ENCODE measurements around the gene MPHOSPH8.

MPHOSPH8 gene

DNA sequence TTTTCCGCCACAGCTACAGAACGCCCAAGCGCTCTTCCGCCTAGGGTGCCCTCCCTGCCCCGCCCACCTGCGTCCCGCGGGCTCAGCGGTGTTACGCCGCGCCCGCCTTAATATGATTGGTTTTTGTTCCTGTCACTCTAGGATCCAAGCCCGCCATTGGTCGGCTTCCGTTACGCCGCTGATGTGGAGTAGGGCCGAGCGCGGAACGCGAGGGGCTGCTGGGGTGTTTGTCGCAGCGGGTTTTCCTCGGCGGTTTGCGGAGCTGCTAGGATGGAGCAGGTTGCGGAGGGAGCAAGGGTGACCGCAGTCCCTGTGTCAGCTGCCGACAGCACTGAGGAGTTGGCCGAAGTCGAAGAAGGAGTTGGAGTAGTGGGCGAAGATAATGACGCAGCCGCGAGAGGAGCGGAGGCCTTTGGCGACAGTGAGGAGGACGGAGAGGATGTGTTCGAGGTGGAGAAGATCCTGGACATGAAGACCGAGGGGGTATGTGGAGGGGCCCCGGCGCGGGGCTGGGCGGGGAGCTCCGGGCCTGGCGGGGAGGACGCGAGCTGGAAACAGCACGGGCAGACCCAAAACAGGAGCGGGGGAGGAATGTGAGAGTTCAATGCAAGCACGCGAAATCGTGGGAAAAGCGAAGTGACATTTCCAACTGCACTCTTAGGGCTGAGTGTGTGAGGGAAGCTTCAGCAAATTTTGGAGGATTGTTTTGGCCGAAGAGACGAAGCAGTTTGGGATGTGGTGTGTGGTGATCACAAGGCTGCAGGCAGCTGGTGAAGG lies at the start of gene MPHOSPH8:
Gene MPHOSPH8 (plus strand): TSS at position 181 of the 777 bp plus-strand sequence. CDS start 90 bp downstream, at position 271.
- H3K27ac ChIP-seq (ENCODE audit: low read depth, low read length): peak within 1 kb of the TSS; percentile 96
- H3K4me1 ChIP-seq (ENCODE audit: control insufficient read depth, insufficient read depth, low read length): peaks cover 8% of the 10 kb centered on the region
- peak within 1 kb of the TSS; percentile 85 for H3K4me3 ChIP-seq (ENCODE audit: low read length)
- no peaks in the 10 kb centered on the region for H3K27me3 ChIP-seq (ENCODE audit: control insufficient read depth, insufficient read depth, low read length)
- peak within 1 kb of the TSS; percentile 95 for H3K9ac ChIP-seq (ENCODE audit: low read length)
- H3K36me3 ChIP-seq (ENCODE audit: control insufficient read depth, insufficient read depth, low read length): no peaks in the 10 kb centered on the region

DNA sequence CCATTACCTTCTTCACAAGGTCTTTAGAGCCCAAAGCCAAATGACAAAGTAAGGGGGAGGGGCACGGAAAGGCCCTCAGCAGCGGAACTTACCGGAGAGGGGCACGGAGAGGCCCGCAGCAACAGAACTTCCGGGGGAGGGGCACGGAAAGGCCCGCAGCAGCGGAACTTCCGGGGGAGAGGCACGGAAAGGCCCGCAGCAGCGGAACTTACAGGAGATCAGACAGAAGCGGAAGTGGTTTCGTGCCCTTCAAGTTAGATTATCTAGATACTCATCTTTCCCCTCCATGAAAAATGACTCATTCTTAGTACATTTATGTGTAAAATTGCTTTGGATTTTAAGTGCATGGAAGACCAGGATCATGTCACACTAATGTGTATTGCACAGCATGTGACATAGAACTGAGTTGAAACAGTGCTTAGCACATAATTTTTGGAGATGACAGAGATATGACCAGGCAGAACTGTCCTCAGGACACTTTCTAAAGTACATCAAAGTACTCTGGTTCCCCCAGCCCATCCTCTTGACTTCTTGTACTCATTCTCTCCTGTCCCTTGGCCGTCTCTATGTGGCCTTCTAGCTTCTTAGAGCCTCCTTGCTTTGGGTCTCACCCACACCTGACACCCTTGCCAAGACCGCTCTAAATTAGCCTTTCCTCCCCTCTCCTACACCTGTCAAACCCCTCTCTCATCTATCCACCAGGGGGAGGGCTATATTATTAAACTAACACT lies 46.4 kb upstream of the MPHOSPH8 start:
- Histone ChIP-seq H3K27me3 (ENCODE audit: control insufficient read depth, insufficient read depth, low read length) (no peaks in the 10 kb centered on the region), H3K9ac (ENCODE audit: low read length) (no peak overlapping the region), H3K27ac (ENCODE audit: low read depth, low read length) (no peak overlapping the region), H3K36me3 (ENCODE audit: control insufficient read depth, insufficient read depth, low read length) (no peaks in the 10 kb centered on the region), H3K4me3 (ENCODE audit: low read length) (peak overlapping the region; percentile 48), H3K4me1 (ENCODE audit: control insufficient read depth, insufficient read depth, low read length) (no peaks in the 10 kb centered on the region)

GRCh38 chr13:19587635-19588300 lies 45.7 kb upstream of the MPHOSPH8 start:
- Histone ChIP-seq H3K4me1 (ENCODE audit: control insufficient read depth, insufficient read depth, low read length) (no peaks in the 10 kb centered on the region), H3K4me3 (ENCODE audit: low read length) (no peak overlapping the region), H3K27me3 (ENCODE audit: control insufficient read depth, insufficient read depth, low read length) (no peaks in the 10 kb centered on the region), H3K27ac (ENCODE audit: low read depth, low read length) (no peak overlapping the region), H3K9ac (ENCODE audit: low read length) (peak overlapping the region; percentile 10), H3K36me3 (ENCODE audit: control insufficient read depth, insufficient read depth, low read length) (no peaks in the 10 kb centered on the region)

- Histone ChIP-seq H3K36me3 (ENCODE audit: control insufficient read depth, insufficient read depth, low read length) (no peaks in the 10 kb centered on the region), H3K9ac (ENCODE audit: low read length) (no peak overlapping the region), H3K4me3 (ENCODE audit: low read length) (no peak overlapping the region), H3K4me1 (ENCODE audit: control insufficient read depth, insufficient read depth, low read length) (no peaks in the 10 kb centered on the region), H3K27me3 (ENCODE audit: control insufficient read depth, insufficient read depth, low read length) (no peaks in the 10 kb centered on the region), H3K27ac (ENCODE audit: low read depth, low read length) (no peak overlapping the region)
These were observed 44.1 kb upstream of the MPHOSPH8 start for GRCh38 chr13:19589312-19589711.

GRCh38 chr13:19590423-19590822 lies 43.0 kb upstream of the MPHOSPH8 start:
- Histone ChIP-seq H3K9ac (ENCODE audit: low read length) (no peak overlapping the region), H3K4me1 (ENCODE audit: control insufficient read depth, insufficient read depth, low read length) (no peaks in the 10 kb centered on the region), H3K4me3 (ENCODE audit: low read length) (no peak overlapping the region), H3K27ac (ENCODE audit: low read depth, low read length) (no peak overlapping the region), H3K27me3 (ENCODE audit: control insufficient read depth, insufficient read depth, low read length) (no peaks in the 10 kb centered on the region), H3K36me3 (ENCODE audit: control insufficient read depth, insufficient read depth, low read length) (no peaks in the 10 kb centered on the region)

GRCh38 chr13:19591864-19592263 lies 41.6 kb upstream of the MPHOSPH8 start:
- H3K4me3 ChIP-seq (ENCODE audit: low read length): no peak overlapping the region
- no peak overlapping the region for H3K9ac ChIP-seq (ENCODE audit: low read length)
- H3K27me3 ChIP-seq (ENCODE audit: control insufficient read depth, insufficient read depth, low read length): no peaks in the 10 kb centered on the region

DNA sequence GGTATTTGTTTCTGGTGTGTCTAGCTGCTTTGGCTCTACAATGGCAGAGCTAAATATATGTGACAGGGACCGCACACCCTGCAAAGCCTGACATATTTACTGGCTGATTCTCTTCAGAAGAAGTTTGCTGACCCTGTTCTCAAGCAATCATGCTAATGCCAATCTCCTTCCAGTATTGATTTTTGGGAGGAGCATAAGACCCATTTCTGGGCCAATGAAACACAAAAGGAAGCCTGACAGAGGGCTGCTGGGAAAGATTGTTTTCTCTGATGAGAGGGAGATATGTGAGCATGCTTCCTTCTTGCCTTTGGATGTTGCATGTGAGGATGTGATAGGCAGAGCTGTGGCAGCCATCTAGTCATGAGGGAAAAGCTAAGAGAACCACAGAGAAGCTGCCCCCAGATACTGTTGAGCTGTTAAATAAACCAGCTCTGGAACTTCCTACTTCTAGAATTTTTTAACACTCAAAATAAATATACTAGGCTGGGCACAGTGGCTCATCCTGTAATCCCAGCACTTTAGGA lies 40.7 kb upstream of the MPHOSPH8 start:
- H3K27me3 ChIP-seq (ENCODE audit: control insufficient read depth, insufficient read depth, low read length): no peaks in the 10 kb centered on the region
- no peaks in the 10 kb centered on the region for H3K4me1 ChIP-seq (ENCODE audit: control insufficient read depth, insufficient read depth, low read length)
- no peak overlapping the region for H3K9ac ChIP-seq (ENCODE audit: low read length)

More at GRCh38 chr13:19591864-19592263, 41.6 kb upstream of the MPHOSPH8 start:
- Histone ChIP-seq H3K27ac (ENCODE audit: low read depth, low read length) (no peak overlapping the region), H3K36me3 (ENCODE audit: control insufficient read depth, insufficient read depth, low read length) (no peaks in the 10 kb centered on the region), H3K4me1 (ENCODE audit: control insufficient read depth, insufficient read depth, low read length) (no peaks in the 10 kb centered on the region)

GRCh38 chr13:19596086-19596485 lies 37.4 kb upstream of the MPHOSPH8 start:
- Histone ChIP-seq H3K4me1 (ENCODE audit: control insufficient read depth, insufficient read depth, low read length) (no peaks in the 10 kb centered on the region), H3K4me3 (ENCODE audit: low read length) (no peak overlapping the region)

More for the DNA sequence above, 40.7 kb upstream of the MPHOSPH8 start:
- Histone ChIP-seq H3K4me3 (ENCODE audit: low read length) (no peak overlapping the region), H3K27ac (ENCODE audit: low read depth, low read length) (no peak overlapping the region), H3K36me3 (ENCODE audit: control insufficient read depth, insufficient read depth, low read length) (no peaks in the 10 kb centered on the region)

GRCh38 chr13:19596960-19597361 lies 36.5 kb upstream of the MPHOSPH8 start:
- Histone ChIP-seq H3K27ac (ENCODE audit: low read depth, low read length) (no peak overlapping the region), H3K27me3 (ENCODE audit: control insufficient read depth, insufficient read depth, low read length) (no peaks in the 10 kb centered on the region), H3K4me3 (ENCODE audit: low read length) (no peak overlapping the region), H3K4me1 (ENCODE audit: control insufficient read depth, insufficient read depth, low read length) (no peaks in the 10 kb centered on the region), H3K36me3 (ENCODE audit: control insufficient read depth, insufficient read depth, low read length) (no peaks in the 10 kb centered on the region), H3K9ac (ENCODE audit: low read length) (no peak overlapping the region)

More at GRCh38 chr13:19596086-19596485, 37.4 kb upstream of the MPHOSPH8 start:
- no peaks in the 10 kb centered on the region for H3K27me3 ChIP-seq (ENCODE audit: control insufficient read depth, insufficient read depth, low read length)
- H3K9ac ChIP-seq (ENCODE audit: low read length): no peak overlapping the region
- H3K36me3 ChIP-seq (ENCODE audit: control insufficient read depth, insufficient read depth, low read length): no peaks in the 10 kb centered on the region
- no peak overlapping the region for H3K27ac ChIP-seq (ENCODE audit: low read depth, low read length)

DNA sequence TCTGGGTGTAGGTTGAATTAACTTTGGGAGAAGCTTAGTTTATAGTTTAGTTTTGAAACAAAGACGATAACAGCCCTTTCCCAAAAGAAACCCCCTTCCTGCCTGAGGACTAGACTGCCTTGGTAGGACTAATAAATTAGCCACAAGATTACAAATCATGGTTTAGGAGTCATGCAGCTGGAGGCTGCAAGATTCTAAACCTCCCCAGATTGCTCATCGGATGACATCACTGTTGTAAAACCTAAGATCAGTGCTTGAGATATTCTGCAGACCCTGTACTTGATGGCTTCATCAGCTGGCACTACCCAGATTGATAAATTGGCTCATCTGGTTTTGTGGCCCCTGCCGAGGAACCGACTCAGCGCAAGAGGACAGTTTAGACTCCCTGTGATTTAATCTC lies 35.9 kb upstream of the MPHOSPH8 start:
- Histone ChIP-seq H3K4me3 (ENCODE audit: low read length) (no peak overlapping the region), H3K27ac (ENCODE audit: low read depth, low read length) (no peak overlapping the region), H3K36me3 (ENCODE audit: control insufficient read depth, insufficient read depth, low read length) (no peaks in the 10 kb centered on the region), H3K27me3 (ENCODE audit: control insufficient read depth, insufficient read depth, low read length) (no peaks in the 10 kb centered on the region), H3K9ac (ENCODE audit: low read length) (no peak overlapping the region), H3K4me1 (ENCODE audit: control insufficient read depth, insufficient read depth, low read length) (no peaks in the 10 kb centered on the region)

DNA sequence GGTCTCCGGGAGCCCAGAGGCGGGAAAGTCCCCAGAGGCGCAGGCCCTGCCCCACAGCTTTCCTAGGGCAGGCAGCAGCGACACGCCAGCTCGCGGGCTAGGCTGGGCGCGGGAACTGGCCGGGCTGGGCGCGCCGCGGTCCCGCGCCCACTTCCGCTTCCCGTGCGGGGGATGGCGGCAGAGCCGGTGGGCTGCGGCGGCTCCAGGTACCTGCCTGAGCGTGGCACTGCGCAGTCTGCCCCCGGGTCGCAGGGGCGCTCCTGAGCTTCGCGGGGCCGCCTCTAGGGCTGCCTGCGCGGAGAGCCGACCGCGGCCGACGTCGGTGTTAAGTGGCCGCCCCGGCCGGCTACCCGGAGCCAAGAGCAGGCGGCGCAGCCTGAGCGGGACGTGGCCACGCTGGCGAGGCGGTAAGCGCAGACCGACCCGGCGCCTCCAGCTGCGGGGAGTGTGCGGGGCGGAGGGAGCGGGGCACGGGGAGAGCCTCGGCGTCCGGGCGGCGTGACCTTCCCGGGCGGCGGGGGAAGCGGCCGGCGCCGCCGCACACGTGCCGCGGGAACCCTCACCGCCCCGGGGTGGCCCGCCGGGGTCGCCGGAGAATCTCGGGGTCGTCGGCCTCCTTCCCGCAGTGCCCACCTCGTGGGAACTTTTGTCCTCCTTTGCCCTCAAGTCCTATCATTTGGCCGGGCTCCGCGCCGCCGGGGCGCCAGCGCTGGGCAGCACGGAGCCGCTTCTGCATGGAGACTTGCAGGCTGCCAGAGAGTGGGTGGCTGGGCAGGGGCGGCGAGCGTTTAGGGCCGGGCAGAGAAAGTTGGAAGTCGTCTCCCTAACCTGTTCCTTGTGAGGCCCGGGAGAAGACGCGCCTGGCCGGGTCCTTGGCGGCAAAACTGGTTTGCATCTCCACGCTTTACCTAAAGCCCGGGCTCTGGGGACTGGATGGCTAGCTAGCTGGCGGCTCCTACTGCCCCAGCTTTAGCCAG lies 31.4 kb upstream of the MPHOSPH8 start:
- Histone ChIP-seq H3K36me3 (ENCODE audit: control insufficient read depth, insufficient read depth, low read length) (no peaks in the 10 kb centered on the region), H3K9ac (ENCODE audit: low read length) (no peak overlapping the region), H3K4me1 (ENCODE audit: control insufficient read depth, insufficient read depth, low read length) (no peaks in the 10 kb centered on the region), H3K4me3 (ENCODE audit: low read length) (peak overlapping the region; percentile 64), H3K27me3 (ENCODE audit: control insufficient read depth, insufficient read depth, low read length) (no peaks in the 10 kb centered on the region), H3K27ac (ENCODE audit: low read depth, low read length) (no peak overlapping the region)
